Pancreas (tissue), 10 donors: ENCODE results near the gene BRME1. TPM values are rescaled to one million over a fixed set of nuclear protein-coding genes. Genes with fewer than 3 reads are reported as not detected.
"Not testable (repeated sequence)": the region's sequence is repeated elsewhere in the genome, so short reads cannot be mapped to it uniquely, and the experiment has no call there.

Experiments used
- ATAC-seq, 4 donors: fragments of 200-7000 bp; cut with Tn5 transposase; one replicate each; pipeline versions ENCODE4 v1.8.0 to v1.9.1; 2020; ENCODE audit warnings: mild to moderate bottlenecking in 4 of 4, moderate library complexity in 4 of 4
- DNase-seq, 6 donors: peaks; one replicate each; pipeline ENCODE4 v3.0.0-alpha.2; 2020
- FAIRE-seq: peaks from 2 replicates; lab custom pipeline; 2012; peaks lifted over from hg19 to GRCh38; lab: Jason Lieb, UNC
- H3K27ac ChIP-seq, 4 donors: fragments of 200-600 bp; sonication (generic); 1 replicate in 3 of 4; 2 replicates in 1 of 4; pipeline versions ENCODE4 v1.5.0 to v1.8.0; 2020
- H3K27me3 ChIP-seq, 4 donors: fragments of 200-600 bp; one replicate each; pipeline ENCODE4 v1.8.0; 2021
- H3K36me3 ChIP-seq, 3 donors: fragments of 200-600 bp; sonication (generic) in 1 of 3; one replicate each; pipeline versions ENCODE4 v1.5.0 to v1.8.0; 2020 to 2021
- H3K4me1 ChIP-seq, 3 donors: fragments of 200-600 bp; one replicate each; pipeline ENCODE4 v1.8.0; 2021
- H3K4me3 ChIP-seq, 4 donors: fragments of 200-600 bp; sonication (generic) in 2 of 4; one replicate each; pipeline versions ENCODE4 v1.5.0 to v1.8.0; 2020 to 2021
- H3K9me3 ChIP-seq, 4 donors: fragments of 200-600 bp; one replicate each; pipeline ENCODE4 v1.8.0; 2021
- CTCF ChIP-seq, 4 donors: fragments of 200-600 bp; sonication (generic) in 3 of 4; IDR thresholded peaks; one replicate each; pipeline versions ENCODE4 v1.5.0 to v1.8.0; 2021; ENCODE audit warnings: antibody characterized with exemption in 4 of 4
- WGBS, 2 donors: extraction: QIAGEN DNeasy Blood & Tissue Kit; methylation state at CpG; one replicate each; pipeline ENCODE4 v1.1.7; 2013; 5-methylcytosine and 5-hydroxymethylcytosine counted together
- intact Hi-C, 3 donors: fragments of 100-400 bp; cut with DNase I; formaldehyde crosslinking; loops; one replicate each; pipeline versions ENCODE4 v1.11.1 to v1.14.2; 2022
- polyA plus RNA-seq, 2 donors: library from polyadenylated mRNA; stranded (reverse); fragments of 200-250 nt; gene quantifications; one replicate each; pipeline ENCODE4 v1.2.3, GENCODE V29; 2013
- total RNA-seq, 6 donors: library from RNA; stranded (reverse); fragmentation: NEBNext Ultra II Directional in 4 of 6; extraction: Animal tissue kit (Norgen Biotek cat#: 25700) in 4 of 6; gene quantifications; one replicate each; pipeline versions ENCODE4 v1.2.1 to v1.2.4, GENCODE V29; 2021 to 2023
- donor health status: healthy with polysubstance abuse.
- donor health status: DM: no; HTN: no; CAD: no; lungs with moderate emphysema.
- donor health status: DM: no; HTN: no; CAD: no.
- donor health status: control.
- donor health status: control.
- donor health status: Bipolar disorder and iron deficiency.
- donor health status: DM: yes; HTN: yes; CAD: no.
- donor health status: DM: no; HTN: no; CAD: no.
- donor health status: DM: no; HTN: no; CAD: no.
- donor health status: DM: yes; HTN: yes; CAD: no.

BRME1 gene
- total and polyA plus RNA-seq, 8 donors, result 2.6 to 15.3 (median 4.3) TPM

GRCh38 chr19:13860679-13861391 is 45.1 kb downstream of the BRME1 start:
- no peak for FAIRE-seq
- peak in 1 of 6 donors; percentile 50 for DNase-seq

DNA sequence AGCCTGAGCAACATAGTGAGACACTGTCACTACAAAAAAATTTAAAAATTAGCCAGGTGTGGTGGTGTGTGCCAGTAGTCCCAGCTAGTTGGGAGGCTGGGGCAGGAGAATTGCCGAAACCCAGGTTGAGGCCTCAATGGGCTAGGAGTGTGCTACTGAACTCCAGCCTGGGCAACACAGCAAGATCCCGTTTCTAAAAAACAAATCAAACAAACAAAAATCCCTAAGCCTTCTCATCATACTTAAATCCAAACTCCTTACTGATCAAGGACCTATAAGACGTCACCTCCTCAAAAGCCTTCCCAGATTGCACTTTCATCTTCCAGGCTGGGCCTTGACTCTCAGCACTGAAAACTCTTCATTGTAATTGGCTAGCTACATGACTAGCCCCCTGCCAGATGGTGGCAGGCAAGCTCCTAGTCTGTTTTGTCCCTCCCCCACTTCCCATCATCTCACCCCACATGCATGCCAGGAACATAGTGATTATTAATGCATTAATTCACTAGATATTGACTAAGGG is 46.5 kb downstream of the BRME1 start:
- intact Hi-C loops, result no loop called here

More at GRCh38 chr19:13860679-13861391, 45.1 kb downstream of the BRME1 start:
- WGBS, 2 donors, result 80 to 89% methylated on average over 13 of the region's 13 CpGs
- intact Hi-C loops, result loop anchor here in 2 of 3 donors (5.0 kb wide), 2 partner anchors 74 to 264 kb away; no protein-coding TSS in a partner anchor
- peaks cover 0 to 8% (median 5%) of the 10 kb centered on the region in 3 donors for H3K4me1 ChIP-seq
- H3K27ac ChIP-seq, result peak overlapping the region; percentile 59 to 87 (median 75)
- no peaks in the 10 kb centered on the region for H3K27me3 ChIP-seq
- no peak for TF ChIP-seq CTCF (IDR thresholded peaks at IDR 0.05)
- ATAC-seq, result no peak
- H3K9me3 ChIP-seq, result no peaks in the 10 kb centered on the region
- H3K36me3 ChIP-seq, result no peaks in the 10 kb centered on the region
- H3K4me3 ChIP-seq, result no peak overlapping the region

DNA sequence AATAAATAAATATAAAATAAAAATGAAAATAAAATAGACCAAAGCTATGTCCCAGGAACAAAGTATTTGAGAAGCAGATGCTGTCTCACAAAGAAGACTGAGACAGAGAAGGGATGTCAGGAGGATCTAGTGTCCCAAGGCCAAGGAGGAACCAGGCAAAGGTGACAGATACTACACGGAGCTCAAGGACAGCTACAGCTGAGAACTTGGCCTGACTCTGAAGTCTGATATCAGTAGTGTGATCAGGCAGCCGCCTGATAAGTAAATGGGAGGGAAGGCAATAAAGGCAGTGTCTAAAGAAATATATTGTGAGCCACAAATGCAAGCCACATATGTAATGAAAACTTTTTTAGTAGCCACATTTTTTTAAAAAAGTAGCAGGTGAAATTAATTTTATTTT is 49.4 kb downstream of the BRME1 start:
- H3K27ac ChIP-seq, result no peak overlapping the region
- H3K27me3 ChIP-seq, result no peaks in the 10 kb centered on the region
- H3K36me3 ChIP-seq, result no peaks in the 10 kb centered on the region
- no peak for FAIRE-seq
- H3K9me3 ChIP-seq, result no peaks in the 10 kb centered on the region
- peaks cover 1 to 3% (median 2%) of the 10 kb centered on the region in 3 donors for H3K4me1 ChIP-seq
- ATAC-seq, result no peak
- intact Hi-C loops, result no loop called here
- no peak for DNase-seq
- no peak for TF ChIP-seq CTCF (IDR thresholded peaks at IDR 0.05)
- no peak overlapping the region for H3K4me3 ChIP-seq
- 32 to 33% methylated on average over 2 of the region's 2 CpGs for WGBS, 2 donors

More for the DNA sequence above, 46.5 kb downstream of the BRME1 start:
- TF ChIP-seq CTCF (IDR thresholded peaks at IDR 0.05), result no peak
- no peak for DNase-seq
- Histone ChIP-seq H3K4me3 (no peak overlapping the region), H3K4me1 (peaks cover 0 to 8% (median 5%) of the 10 kb centered on the region in 3 donors), H3K27ac (no peak overlapping the region), H3K9me3 (no peaks in the 10 kb centered on the region), H3K27me3 (no peaks in the 10 kb centered on the region), H3K36me3 (no peaks in the 10 kb centered on the region)
- ATAC-seq, result no peak
- FAIRE-seq, result no peak
- whole genome bisulfite sequencing, 2 donors, result 85 to 88% methylated on average over 3 of the region's 3 CpGs

GRCh38 chr19:13852171-13852707 is 53.7 kb downstream of the BRME1 start:
- H3K4me3 ChIP-seq, intact Hi-C loops, H3K36me3 ChIP-seq, H3K27me3 ChIP-seq, H3K9me3 ChIP-seq, FAIRE-seq, ATAC-seq: not testable (repeated sequence)
- Histone ChIP-seq H3K27ac (peak overlapping the region in 3 of 4 donors; percentile 87 to 100 (median 98)), H3K4me1 (peaks cover 12 to 28% (median 22%) of the 10 kb centered on the region in 3 donors)
- WGBS, 2 donors, result 78 to 88% methylated on average over 12 of the region's 12 CpGs
- peak in 1 of 6 donors; percentile 18 for DNase-seq

- H3K9me3 ChIP-seq, H3K36me3 ChIP-seq, ATAC-seq, FAIRE-seq, H3K27me3 ChIP-seq, intact Hi-C loops, H3K4me3 ChIP-seq: not testable (repeated sequence)
- peaks cover 13 to 32% (median 27%) of the 10 kb centered on the region in 3 donors for H3K4me1 ChIP-seq
- DNase-seq, result peak in 1 of 6 donors; percentile 37
- H3K27ac ChIP-seq, result peak overlapping the region; percentile 87 to 100 (median 96)
- WGBS, 2 donors, result 75 to 84% methylated on average over 5 of the region's 5 CpGs
These were observed 54.2 kb downstream of the BRME1 start for GRCh38 chr19:13851734-13852114.
